ENCODE measurements around the gene TPD52L1.
"Not testable (repeated sequence)": the region's sequence is repeated elsewhere in the genome, so short reads cannot be mapped to it uniquely, and the experiment has no call there.

The TPD52L1 gene

GRCh38 chr6:125279961-125280360 lies 126.4 kb downstream of the TPD52L1 start:
- DNase-seq = no peak

DNA sequence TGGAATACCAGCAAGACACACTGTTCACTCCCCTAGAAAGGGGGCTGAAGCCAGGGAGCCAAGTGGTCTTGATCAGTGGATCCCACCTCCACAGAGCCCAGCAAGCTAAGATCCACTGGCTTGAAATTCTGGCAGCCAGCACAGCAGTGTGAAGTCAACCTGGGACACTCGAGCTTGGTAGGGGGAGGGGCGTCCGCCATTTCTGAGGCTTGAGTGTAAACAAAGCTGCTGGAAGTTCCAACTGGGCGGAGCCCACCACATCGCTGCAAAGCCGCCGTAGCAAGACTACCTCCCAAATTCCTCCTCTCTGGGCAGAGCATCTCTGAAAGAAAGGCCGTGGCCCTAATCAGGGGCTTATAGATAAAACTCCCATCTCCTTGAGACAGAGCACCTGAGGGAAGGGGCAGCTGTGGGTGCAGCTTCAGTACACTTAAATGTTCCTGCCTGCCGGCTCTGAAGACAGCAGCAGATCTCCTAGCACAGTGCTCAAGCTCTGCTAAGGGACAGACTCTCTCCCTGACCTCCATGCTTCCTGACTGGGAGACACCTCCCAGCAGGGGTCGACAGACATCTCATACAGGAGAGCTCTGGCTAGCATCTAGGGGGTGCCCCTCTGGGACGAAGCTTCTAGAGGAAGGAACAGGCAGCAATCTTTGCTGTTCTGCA lies 126.9 kb downstream of the TPD52L1 start:
- DNase-seq = not testable (repeated sequence)

DNA sequence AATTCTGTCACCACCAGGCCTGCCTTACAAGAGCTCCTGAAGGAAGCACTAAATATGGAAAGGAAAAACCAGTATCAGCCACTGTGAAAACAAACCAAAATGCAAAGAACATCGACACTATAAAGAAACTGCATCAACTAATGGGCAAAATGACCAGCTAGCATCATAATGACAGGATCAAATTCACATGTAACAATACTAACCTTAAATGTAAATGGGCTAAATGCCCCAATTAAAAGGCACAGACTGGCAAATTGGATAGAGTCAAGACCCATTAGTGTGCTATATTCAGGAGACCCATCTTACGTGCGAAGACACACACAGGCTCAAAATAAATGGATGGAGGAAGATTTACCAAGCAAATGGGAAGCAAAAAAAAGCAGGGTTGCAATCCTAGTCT lies 128.9 kb downstream of the TPD52L1 start:
- not testable (repeated sequence) for DNase-seq

GRCh38 chr6:125285353-125285752 lies 131.8 kb downstream of the TPD52L1 start:
- DNase-seq = no peak

DNA sequence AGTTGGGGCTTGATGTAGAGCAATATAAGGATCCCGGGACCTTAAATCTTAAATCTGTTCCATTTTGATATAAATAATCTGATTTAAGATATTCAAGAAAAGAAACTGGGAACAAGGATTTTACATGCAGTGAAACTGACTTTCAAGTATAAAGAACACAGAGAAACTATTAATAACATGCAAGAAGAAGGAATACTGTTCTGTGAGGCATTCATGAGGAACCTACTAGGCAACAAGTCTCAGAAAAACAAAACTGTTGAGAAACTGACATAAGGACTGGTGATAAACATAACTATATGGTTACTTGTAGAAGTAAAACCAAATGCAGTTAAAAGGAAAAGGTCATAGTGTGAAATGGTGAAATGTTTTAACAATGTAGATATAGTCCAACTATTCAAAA lies 132.4 kb downstream of the TPD52L1 start:
- DNase-seq = no peak

DNA sequence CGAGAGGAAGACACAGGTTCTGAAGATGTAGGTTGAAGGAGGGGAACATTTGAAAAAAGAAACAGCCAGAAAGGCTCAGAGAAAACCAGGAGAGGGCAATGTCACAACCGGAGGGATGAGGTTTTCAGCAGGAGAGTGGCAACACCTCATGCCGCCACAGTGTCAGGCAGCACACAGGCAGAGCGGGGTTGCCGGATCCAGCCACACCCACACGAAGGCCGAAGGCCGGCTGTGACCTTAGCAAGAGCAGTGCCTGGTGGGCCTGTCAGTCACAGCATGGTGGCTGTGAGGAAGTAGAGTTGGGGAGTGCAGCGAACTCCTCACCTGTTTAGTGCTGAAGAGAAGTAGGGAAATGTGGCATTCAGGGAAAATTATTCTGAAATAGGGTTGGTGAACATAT lies 134.1 kb downstream of the TPD52L1 start:
- DNase-seq = no peak

GRCh38 chr6:125293587-125293986 lies 140.0 kb downstream of the TPD52L1 start:
- DNase-seq = no peak

DNA sequence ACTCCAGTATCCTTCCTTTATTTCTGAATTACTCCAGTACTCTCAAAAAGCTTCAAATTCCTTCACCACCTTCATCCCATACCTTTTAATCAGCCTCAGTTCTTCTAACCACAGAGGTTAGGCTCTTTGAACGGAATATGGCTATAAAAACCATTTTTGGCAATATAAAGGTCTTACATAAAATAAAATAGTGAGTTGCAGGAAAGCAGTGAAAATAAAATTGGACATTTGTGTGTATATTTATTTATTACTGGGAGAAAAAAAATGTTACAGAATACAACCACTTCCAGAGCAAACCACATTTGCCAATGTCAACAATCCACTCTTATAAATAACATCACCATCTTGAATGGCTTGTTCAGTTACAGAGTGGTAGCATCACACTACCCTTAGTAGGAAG lies 140.5 kb downstream of the TPD52L1 start:
- DNase-seq = no peak

GRCh38 chr6:125294925-125295324 lies 141.4 kb downstream of the TPD52L1 start:
- peak in 1 of 2 experiments; percentile 33 for DNase-seq

DNA sequence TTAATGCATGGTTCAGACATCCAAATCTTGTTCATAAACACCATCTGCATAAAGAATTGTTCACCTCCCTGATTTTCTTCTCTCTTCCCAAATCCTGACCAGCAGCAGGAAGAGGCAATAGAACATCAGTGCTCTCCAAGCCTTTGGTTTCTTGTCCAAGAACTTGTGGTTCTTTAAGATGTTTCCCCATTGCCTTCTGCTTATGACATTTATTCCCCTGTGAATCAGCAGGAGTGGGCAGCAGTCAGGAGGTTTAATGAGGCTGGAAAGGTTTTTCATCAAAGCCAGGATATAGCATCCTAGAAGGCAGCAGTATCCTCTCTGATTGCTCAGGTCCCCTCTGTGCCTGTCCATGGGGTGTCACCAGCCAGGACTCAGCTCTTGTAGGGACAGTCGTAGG lies 142.9 kb downstream of the TPD52L1 start:
- no peak for DNase-seq

DNA sequence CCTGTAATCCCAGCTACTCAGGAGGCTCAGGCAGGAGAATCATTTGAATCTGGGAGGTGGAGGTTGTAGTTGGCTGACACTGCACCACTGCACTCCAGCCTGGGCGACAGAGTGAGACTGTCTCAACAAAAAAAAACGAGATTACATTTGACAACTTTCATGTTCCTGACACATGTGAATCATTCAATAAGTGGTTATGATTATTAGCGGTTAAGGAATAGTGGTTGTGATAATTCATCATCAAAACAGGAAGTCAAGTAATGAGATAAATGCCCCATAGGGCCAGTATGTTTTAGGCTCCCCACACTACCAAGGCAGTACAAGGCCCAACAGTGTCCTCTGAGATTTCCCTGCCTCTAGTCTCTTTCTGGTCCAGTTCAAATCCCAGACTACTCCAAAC lies 145.7 kb downstream of the TPD52L1 start:
- no peak for DNase-seq

- DNase-seq = no peak
Measured at GRCh38 chr6:125300992-125301434, 147.4 kb downstream of the TPD52L1 start.

DNA sequence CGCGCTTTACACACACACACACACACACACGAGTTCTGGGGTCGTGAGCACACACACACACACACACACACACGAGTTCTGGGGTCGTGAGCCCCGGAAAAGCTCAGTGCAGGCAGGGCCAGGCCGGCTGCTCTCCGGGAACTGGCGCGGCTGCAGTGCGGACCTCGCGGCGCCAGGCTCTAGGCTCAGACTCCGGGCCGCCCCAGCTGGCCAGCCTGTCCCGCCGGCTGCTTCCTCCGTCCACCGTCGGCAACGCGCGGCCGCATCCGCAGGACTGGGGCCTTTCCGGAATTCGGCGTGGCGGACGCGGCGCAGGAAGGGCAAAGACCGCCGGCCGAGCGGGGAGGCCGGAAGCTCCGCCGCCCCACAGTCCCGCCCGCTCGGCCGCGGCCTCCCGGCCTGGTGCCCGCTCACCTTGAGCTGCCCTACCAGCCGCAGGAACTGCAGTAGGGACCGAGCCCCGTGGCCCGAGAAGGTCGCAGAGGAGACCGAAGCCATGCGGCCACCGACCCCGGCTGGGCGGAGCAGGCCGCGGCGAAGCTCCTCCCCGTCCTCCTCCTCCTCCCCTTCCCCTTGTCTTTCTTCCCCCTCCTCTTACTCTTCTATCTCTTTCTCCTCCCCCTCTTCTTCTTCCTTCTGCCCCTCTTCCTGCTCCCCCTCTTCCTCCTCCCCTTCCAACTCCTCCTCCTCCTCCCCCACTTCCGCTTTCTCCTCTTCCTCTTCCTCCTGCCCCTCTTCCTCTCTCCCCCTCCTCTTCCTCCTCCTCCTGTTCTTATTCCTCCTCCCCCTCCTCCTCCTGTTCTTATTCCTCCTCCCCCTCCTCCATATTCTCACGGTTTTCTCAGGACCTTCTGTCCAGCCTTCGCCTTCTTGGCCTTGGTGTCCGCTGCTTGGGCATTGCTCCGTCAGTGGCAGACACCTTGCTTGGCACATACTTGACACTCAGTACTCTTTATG lies 148.1 kb downstream of the TPD52L1 start, which contains the start of gene HDDC2:
HDDC2 (minus strand) TSS at position 533 of the 957 bp plus-strand sequence; CDS start at position 498, 35 bp downstream.
- peak; percentile 28 to 49 for DNase-seq

- DNase-seq = no peak
Measured at GRCh38 chr6:125302840-125303511, 149.4 kb downstream of the TPD52L1 start.

DNA sequence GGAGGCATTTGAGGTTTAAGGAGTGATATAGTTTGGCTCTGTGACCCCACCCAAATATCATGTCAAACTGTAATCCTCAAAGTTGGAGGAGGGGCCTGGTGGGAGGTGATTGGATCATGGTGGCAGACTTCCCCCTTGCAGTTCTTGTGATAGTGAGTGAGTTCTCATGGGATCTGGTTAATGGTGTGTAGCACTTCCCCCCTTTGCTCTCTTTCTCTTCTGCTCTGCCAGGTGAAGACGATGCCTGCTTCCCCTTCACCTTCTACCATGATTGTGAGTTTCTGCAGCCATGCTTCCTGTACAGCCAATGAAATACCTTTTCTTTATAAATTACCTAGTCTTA lies 149.9 kb downstream of the TPD52L1 start:
- DNase-seq = no peak

DNA sequence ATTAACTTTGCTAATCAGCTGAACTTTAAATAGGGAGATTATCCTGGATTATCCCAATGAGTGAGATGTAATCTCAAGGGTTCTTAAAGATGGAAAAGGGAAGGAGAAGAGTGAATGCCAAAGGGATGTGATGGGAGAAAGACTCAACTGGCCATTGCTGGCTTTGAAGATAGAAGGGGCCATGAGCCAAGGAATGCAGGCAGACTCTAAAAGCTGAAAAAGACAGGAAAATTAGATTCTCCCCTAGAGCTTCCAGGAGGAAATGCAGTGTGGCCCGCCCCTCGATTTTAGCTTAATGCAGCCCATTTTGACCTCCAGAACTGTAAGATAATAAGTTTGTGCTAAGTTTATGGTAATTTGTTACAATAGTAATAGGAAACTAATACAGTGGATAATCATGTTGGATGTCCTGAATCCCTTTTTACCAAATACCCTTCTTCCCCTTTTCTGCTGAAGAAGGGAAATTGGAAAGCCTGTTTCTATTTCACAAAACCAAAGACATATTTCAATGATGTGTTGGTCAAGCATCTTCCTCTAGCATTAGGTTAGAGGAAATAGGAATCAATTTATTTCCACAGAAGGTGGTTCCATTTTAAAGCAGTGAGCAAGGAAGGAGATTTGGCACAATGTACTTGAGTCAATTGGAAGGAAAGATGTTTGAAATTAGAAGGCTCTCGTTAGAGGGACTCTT lies 151.5 kb downstream of the TPD52L1 start:
- DNase-seq = no peak

DNA sequence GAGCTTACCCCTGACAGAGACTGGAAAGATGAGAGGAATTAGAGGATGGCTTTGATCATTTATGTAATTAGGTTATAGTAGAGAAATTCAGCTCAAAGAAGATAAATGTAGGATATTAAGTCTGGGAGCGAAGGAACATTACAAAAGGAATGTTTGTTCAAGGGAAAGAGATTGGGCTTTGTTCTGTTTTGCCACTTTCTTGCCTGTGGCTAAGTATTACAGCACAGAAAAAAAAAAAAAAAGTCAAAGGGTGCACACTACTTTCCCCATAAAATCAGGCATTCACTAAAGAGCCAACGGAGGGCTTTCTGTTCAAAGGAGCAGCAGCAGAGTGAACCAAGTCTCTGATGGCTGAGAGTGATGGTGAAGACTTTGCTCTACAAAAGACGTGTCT lies 153.2 kb downstream of the TPD52L1 start:
- DNase-seq = no peak

DNA sequence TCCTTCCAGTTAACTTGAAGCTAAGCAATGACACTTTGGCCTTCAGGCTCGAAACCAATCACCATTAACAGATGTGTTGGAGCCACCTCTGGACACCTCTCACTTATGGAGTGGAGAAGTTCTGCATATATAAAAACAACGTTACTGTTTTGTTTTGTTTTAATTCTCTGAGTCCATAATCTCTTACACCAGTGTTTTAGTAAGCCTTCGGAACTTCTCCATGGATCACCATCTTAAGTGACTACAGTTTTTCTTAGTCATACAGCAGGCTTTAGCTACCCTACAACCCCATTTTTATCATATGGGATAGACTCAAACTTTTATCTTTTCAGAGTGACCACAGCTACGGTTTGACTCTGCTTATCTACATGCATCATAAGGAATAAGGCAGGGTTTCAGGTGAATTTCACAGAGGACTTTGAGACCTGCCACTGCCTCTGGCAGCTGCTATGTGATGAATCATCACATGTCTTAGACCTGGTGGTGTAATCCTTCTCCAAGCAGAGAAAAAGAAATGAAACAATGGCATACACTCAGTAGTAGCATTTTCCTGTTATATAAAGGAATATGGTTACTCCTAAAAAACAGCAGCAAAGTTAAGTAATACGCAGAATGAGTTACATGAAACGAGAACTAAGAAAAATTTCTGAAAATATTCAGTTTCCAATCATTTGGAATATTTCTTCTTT lies 153.7 kb downstream of the TPD52L1 start:
- DNase-seq = no peak

DNA sequence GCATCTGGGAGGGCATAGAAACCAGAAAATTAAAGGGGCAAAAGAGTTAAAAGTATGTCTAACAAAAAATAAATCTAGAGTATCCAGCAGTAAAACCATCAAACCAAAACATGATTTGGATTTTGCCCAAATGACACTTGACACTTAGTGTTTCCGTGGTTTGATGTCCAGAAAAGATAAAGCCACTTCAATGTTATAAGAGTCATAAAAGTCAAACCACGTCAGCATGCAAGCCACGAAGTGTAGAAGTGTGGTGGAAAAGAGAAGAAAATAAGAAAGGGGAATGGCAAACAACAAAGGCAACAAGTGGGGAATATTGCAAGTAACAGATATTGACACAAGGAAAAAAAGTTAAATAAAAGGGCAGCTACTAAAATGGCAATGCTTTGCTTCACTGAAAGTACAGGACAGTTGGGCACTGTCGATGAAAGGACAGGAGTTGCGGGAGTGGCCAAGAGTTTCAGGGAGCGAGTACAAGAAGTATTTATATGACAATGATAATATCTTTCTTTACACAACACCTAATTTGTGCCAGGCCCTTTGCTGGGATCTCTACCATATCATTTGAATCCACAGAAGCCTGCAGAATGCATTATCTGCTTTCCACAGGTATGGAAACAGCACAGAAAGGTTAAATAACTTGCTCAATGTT lies 154.5 kb downstream of the TPD52L1 start:
- no peak for DNase-seq

DNA sequence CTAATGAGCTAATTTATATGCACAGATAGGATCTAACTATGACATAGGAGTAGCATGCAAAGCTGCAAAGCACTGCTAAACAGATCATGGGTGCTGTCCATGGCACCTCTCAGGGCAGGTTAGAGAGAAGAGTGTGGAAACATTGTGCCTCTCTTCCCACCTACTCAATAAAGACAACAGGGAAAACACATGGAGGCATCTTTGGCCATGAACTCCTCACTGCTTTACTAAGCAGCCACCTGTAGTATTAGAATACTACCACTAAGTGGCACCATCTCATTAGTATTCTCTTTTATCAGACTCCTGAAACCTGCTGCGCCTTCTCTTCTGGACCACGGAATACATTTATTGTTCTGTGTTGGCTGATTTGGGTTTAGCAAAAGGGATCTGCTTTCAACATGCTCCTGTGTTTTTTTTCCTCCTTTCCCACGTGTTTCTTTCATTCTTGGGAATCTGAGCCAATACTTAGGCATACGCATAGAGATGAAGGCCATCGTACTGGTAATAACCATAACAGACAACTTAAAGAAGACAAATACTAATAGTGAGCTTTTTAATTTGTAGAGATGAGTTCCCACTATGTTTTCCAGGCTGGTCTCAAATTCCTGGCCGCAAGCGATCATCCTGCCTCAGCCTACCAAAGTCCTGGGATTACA lies 157.5 kb downstream of the TPD52L1 start:
- DNase-seq = peak; percentile 57 to 63

- no peak for DNase-seq
Measured at GRCh38 chr6:125312478-125312877, 158.9 kb downstream of the TPD52L1 start.

Measured in NCI-H2081 (cell line).